ENCODE results near the gene DNASE2.

DNASE2 gene

GRCh38 chr19:12843999-12844732 is 37.1 kb downstream of the DNASE2 start:
- no peak for DNase-seq (ENCODE audit: low spot score)
- in situ Hi-C loops (cut with MboI; ENCODE audit: low pct_unique_long_range_greater_than_20kb, low sequenced_read_pairs, unreplicated experiment), result loop anchor here (10.0 kb wide), 1 partner anchor 79 kb away; no protein-coding TSS in a partner anchor

GRCh38 chr19:12843328-12843727 is 37.9 kb downstream of the DNASE2 start:
- DNase-seq (ENCODE audit: low spot score), result no peak
- no peak for TF ChIP-seq CTCF (IDR thresholded peaks at IDR 0.05; ENCODE audit: extremely low read depth, insufficient read depth, missing control alignments)
- in situ Hi-C loops (cut with MboI; ENCODE audit: low pct_unique_long_range_greater_than_20kb, low sequenced_read_pairs, unreplicated experiment), result loop anchor here (10.0 kb wide), 1 partner anchor 79 kb away; no protein-coding TSS in a partner anchor

More at GRCh38 chr19:12843999-12844732, 37.1 kb downstream of the DNASE2 start:
- no peak for TF ChIP-seq CTCF (IDR thresholded peaks at IDR 0.05; ENCODE audit: extremely low read depth, insufficient read depth, missing control alignments)

GRCh38 chr19:12842511-12842910 is 38.7 kb downstream of the DNASE2 start:
- TF ChIP-seq CTCF (IDR thresholded peaks at IDR 0.05; ENCODE audit: extremely low read depth, insufficient read depth, missing control alignments), result no peak
- in situ Hi-C loops (cut with MboI; ENCODE audit: low pct_unique_long_range_greater_than_20kb, low sequenced_read_pairs, unreplicated experiment), result loop anchor here (10.0 kb wide), 1 partner anchor 78 kb away; no protein-coding TSS in a partner anchor
- no peak for DNase-seq (ENCODE audit: low spot score)

- peak; percentile 63 for DNase-seq (ENCODE audit: low spot score)
- in situ Hi-C loops (cut with MboI; ENCODE audit: low pct_unique_long_range_greater_than_20kb, low sequenced_read_pairs, unreplicated experiment), result loop anchor here (10.0 kb wide), 1 partner anchor 76 kb away; no protein-coding TSS in a partner anchor
- TF ChIP-seq CTCF (IDR thresholded peaks at IDR 0.05; ENCODE audit: extremely low read depth, insufficient read depth, missing control alignments), result no peak
Observed at GRCh38 chr19:12841094-12841493, 40.2 kb downstream of the DNASE2 start.

GRCh38 chr19:12840091-12841079 is 40.9 kb downstream of the DNASE2 start:
- in situ Hi-C loops (cut with MboI; ENCODE audit: low pct_unique_long_range_greater_than_20kb, low sequenced_read_pairs, unreplicated experiment), result loop anchor here (10.0 kb wide), 1 partner anchor 76 kb away; no protein-coding TSS in a partner anchor
- no peak for TF ChIP-seq CTCF (IDR thresholded peaks at IDR 0.05; ENCODE audit: extremely low read depth, insufficient read depth, missing control alignments)
- peak; percentile 81 for DNase-seq (ENCODE audit: low spot score)
